HCT116 (cell line): ENCODE data around the gene KRTAP4-5. TPM values are rescaled to one million over a fixed set of nuclear protein-coding genes. Genes with fewer than 3 reads are reported as not detected.
"Not testable (repeated sequence)": the region's sequence is repeated elsewhere in the genome, so short reads cannot be mapped to it uniquely, and the experiment has no call there.

Source experiments
- ATAC-seq: fragments of 200-7000 bp; cut with Tn5 transposase; 2 replicates; pipeline ENCODE4 v1.9.1; 2020; ENCODE audit warnings: mild to moderate bottlenecking, moderate library complexity
- BruUV-seq: library from RNA; stranded (reverse); fragments of 400-500 nt; replicated peaks from 2 replicates; lab custom pipeline; 2021; lab: Mats Ljungman, UMichigan
- CTCF ChIA-PET: fragments of 300-600 bp; sonication (Branson Sonifier 250); formaldehyde crosslinking; loops from one replicate; lab custom pipeline; 2021; ENCODE audit warnings: antibody characterized with exemption; lab: Charles Lee
- POLR2A ChIA-PET: fragments of 300-600, 350-600 bp; sonication (Branson Sonifier 250); formaldehyde crosslinking; loops from one replicate; lab custom pipeline; 2021; ENCODE audit warnings: antibody characterized with exemption; lab: Charles Lee
- RAD21 ChIA-PET, 2 experiments: fragments of 300-600 bp; sonication (Branson Sonifier 250); formaldehyde crosslinking; loops; one replicate each; lab custom pipeline; 2023; ENCODE audit warnings: low total read pairs in 2 of 2; ENCODE audit not compliant: uncharacterized antibody in 2 of 2, unreplicated experiment in 2 of 2, low non-redundant PET in 1 of 2; lab: Charles Lee
- DNase-seq: peaks from one replicate; pipeline ENCODE4 v3.0.0-alpha.2; 2010; ENCODE audit warnings: low read depth, low spot score
- H2AFZ ChIP-seq: fragments of 200-600 bp; shearing (Covaris generic), sonication (generic); 2 replicates; pipeline ENCODE4 v1.6.1; 2017; ENCODE audit warnings: low read depth, mixed run types, mixed read lengths, antibody characterized with exemption, low read length; ENCODE audit not compliant: poor library complexity, severe bottlenecking
- H3K27ac ChIP-seq: 2 replicates; pipeline ENCODE4 v1.5.1; 2012; ENCODE audit warnings: low read depth, low read length
- H3K27me3 ChIP-seq: fragments of 200-600 bp; sonication (generic); 2 replicates; pipeline ENCODE4 v1.6.1; 2016; ENCODE audit warnings: mixed run types, low read length, mixed read lengths; ENCODE audit not compliant: insufficient read depth
- H3K36me3 ChIP-seq, 2 experiments: fragments of 200-500 bp in 1 of 2; fragments of 200-600 bp in 1 of 2; sonication (Bioruptor generic) in 1 of 2; sonication (generic) in 1 of 2; 2 replicates each; pipeline versions ENCODE4 v1.5.1 to v1.6.1; 2014 to 2016; ENCODE audit warnings: low read length in 2 of 2, inconsistent platforms in 1 of 2, mixed read lengths in 1 of 2, mixed run types in 1 of 2; ENCODE audit not compliant: insufficient read depth in 2 of 2, control insufficient read depth in 1 of 2
- H3K4me1 ChIP-seq, 2 experiments: fragments of 200-600 bp in 1 of 2; sonication (generic) in 1 of 2; 2 replicates each; pipeline versions ENCODE4 v1.5.1 to v1.6.1; 2012 to 2017; ENCODE audit warnings: low read length in 2 of 2, inconsistent platforms in 1 of 2, mild to moderate bottlenecking in 1 of 2, mixed read lengths in 1 of 2, mixed run types in 1 of 2, moderate library complexity in 1 of 2; ENCODE audit not compliant: insufficient read depth in 2 of 2, control insufficient read depth in 1 of 2
- H3K4me2 ChIP-seq: fragments of 200-600 bp; sonication (generic); 2 replicates; pipeline ENCODE4 v1.6.1; 2017; ENCODE audit warnings: mixed run types, low read length, mixed read lengths
- H3K4me3 ChIP-seq, 2 experiments: fragments of 200-600 bp in 1 of 2; sonication (generic) in 1 of 2; replicated peaks in 1 of 2; 2 replicates each; pipeline ENCODE4 v1.5.1; 2011 to 2016; ENCODE audit warnings: low read length in 2 of 2, control low read depth in 1 of 2, low read depth in 1 of 2, mild to moderate bottlenecking in 1 of 2, mixed read lengths in 1 of 2, mixed run types in 1 of 2
- H3K79me2 ChIP-seq: fragments of 200-600 bp; sonication (generic); 2 replicates; pipeline ENCODE4 v1.6.1; 2017; ENCODE audit warnings: mild to moderate bottlenecking, mixed run types, low read length, moderate library complexity, mixed read lengths; ENCODE audit not compliant: insufficient read depth
- H3K9ac ChIP-seq: fragments of 200-600 bp; sonication (generic); 2 replicates; pipeline ENCODE4 v1.6.1; 2016; ENCODE audit warnings: low read length, mixed read lengths
- H3K9me2 ChIP-seq: fragments of 200-600 bp; sonication (generic), shearing (Covaris generic); 2 replicates; pipeline ENCODE4 v1.6.1; 2017; ENCODE audit warnings: mixed run types, mild to moderate bottlenecking, moderate library complexity; ENCODE audit not compliant: insufficient read depth
- H3K9me3 ChIP-seq, 2 experiments: fragments of 200-500 bp in 1 of 2; fragments of 200-600 bp in 1 of 2; sonication (Bioruptor generic) in 1 of 2; sonication (generic) in 1 of 2; 2 replicates each; pipeline ENCODE4 v1.6.1; 2014 to 2017; ENCODE audit warnings: low read length in 2 of 2, mixed read lengths in 2 of 2, inconsistent platforms in 1 of 2, low read depth in 1 of 2, mild to moderate bottlenecking in 1 of 2, mixed run types in 1 of 2, moderate library complexity in 1 of 2; ENCODE audit not compliant: control insufficient read depth in 1 of 2, insufficient read depth in 1 of 2
- H4K20me1 ChIP-seq: fragments of 200-600 bp; sonication (generic), shearing (Covaris generic); 2 replicates; pipeline ENCODE4 v1.6.1; 2017; ENCODE audit warnings: mixed run types, mild to moderate bottlenecking, moderate library complexity; ENCODE audit not compliant: insufficient read depth
- intact Hi-C: fragments of 100-400 bp; cut with micrococcal nuclease; formaldehyde crosslinking; loops from 2 replicates; pipeline ENCODE4 v1.10.0; 2022
- total RNA-seq: library from RNA; stranded (reverse); gene quantifications from one replicate; pipeline ENCODE4 v1.2.1, GENCODE V29; 2021; ENCODE audit not compliant: unreplicated experiment
- TF ChIP-seq, protein P1 (sequence below): IDR thresholded peaks from 2 replicates; pipeline ENCODE4 v1.6.1; 2012

Gene KRTAP4-5
- total RNA-seq, 1 experiment from 2014 or later: not detected

DNA sequence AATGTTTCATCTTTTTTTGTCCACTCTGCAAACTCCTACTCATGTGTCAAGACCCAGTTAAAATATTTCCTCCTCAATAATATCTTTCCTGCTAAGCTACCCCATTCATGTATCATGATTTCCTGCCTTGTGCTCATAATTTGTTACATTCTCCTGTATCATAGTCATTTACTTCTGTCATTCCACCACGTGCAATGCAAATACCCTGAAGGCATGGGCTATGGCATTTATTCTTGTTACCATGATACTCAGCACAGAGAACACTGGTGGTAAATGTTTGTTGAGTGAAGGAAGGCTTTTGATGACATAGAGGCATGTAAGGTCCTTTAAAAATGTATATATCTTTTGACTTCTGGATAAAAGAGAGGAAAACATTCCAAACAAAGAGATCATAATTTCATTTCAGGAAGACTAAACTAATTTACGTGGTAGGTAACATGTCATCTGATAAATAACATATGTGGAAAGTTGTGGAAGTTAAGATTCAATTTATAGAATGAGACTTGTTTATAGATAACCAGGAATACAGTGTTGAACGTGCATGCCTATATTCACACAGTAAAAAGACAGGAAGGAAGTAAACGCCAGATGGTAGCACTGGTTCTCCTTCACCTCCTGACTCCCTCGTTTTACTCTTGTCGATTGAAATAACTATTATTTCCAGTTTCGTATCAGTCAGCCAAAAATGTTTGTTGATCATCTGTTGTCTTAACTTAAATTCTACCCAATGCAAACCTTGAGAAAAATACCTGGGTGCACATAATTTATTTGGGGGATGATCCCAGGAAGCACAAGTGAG, 49.7 kb downstream of the KRTAP4-5 start:
- ATAC-seq, intact Hi-C loops, H3K36me3 ChIP-seq, CTCF ChIA-PET, BruUV-seq, H2AFZ ChIP-seq, H4K20me1 ChIP-seq, H3K9me2 ChIP-seq, RAD21 ChIA-PET, H3K4me2 ChIP-seq, POLR2A ChIA-PET, H3K9me3 ChIP-seq, H3K4me3 ChIP-seq, H3K9ac ChIP-seq, H3K27me3 ChIP-seq, H3K27ac ChIP-seq, DNase-seq, H3K79me2 ChIP-seq: not testable (repeated sequence)
- peaks cover 9 to 39% of the 10 kb centered on the region in 2 experiments for H3K4me1 ChIP-seq
- TF ChIP-seq, protein P1, sequence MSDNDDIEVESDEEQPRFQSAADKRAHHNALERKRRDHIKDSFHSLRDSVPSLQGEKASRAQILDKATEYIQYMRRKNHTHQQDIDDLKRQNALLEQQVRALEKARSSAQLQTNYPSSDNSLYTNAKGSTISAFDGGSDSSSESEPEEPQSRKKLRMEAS: 0 out of 2 replicates have a peak, but pooled peaks have one; percentile 27

Other genes with a start within 250 kb of the KRTAP4-5 start
- 19.0 TPM for gene KRT23, start 212.2 kb downstream of the KRTAP4-5 start, total RNA-seq
- not detected for gene KRT39, start 182.9 kb downstream of the KRTAP4-5 start, total RNA-seq
- not detected for gene KRT40, start 165.5 kb downstream of the KRTAP4-5 start, total RNA-seq
- not detected for gene KRTAP3-3, start 155.7 kb downstream of the KRTAP4-5 start, total RNA-seq
- gene KRTAP3-2, start 149.9 kb downstream of the KRTAP4-5 start, total RNA-seq: not detected
- gene KRTAP3-1, start 140.7 kb downstream of the KRTAP4-5 start, total RNA-seq: not detected
- not detected for gene KRTAP1-5, start 122.6 kb downstream of the KRTAP4-5 start, total RNA-seq
- gene KRTAP1-4, start 119.6 kb downstream of the KRTAP4-5 start, total RNA-seq: not detected
- gene KRTAP1-3, start 115.0 kb downstream of the KRTAP4-5 start, total RNA-seq: not detected
- gene KRTAP1-1, start 108.4 kb downstream of the KRTAP4-5 start, total RNA-seq: not detected
- gene KRTAP2-1, start 102.5 kb downstream of the KRTAP4-5 start, total RNA-seq: not detected
- 1.2 TPM for gene KRTAP2-2, start 94.6 kb downstream of the KRTAP4-5 start, total RNA-seq
- 6.3 TPM for gene KRTAP2-3, start 89.7 kb downstream of the KRTAP4-5 start, total RNA-seq
- 0.76 TPM for gene KRTAP2-4, start 83.9 kb downstream of the KRTAP4-5 start, total RNA-seq
- gene KRTAP4-7, start 65.7 kb downstream of the KRTAP4-5 start, total RNA-seq: not detected
- not detected for gene KRTAP4-8, start 51.7 kb downstream of the KRTAP4-5 start, total RNA-seq
- not detected for gene KRTAP4-16, start 47.6 kb downstream of the KRTAP4-5 start, total RNA-seq
- not detected for gene KRTAP4-9, start 44.4 kb downstream of the KRTAP4-5 start, total RNA-seq
- not detected for gene KRTAP4-11, start 31.5 kb downstream of the KRTAP4-5 start, total RNA-seq
- gene KRTAP4-12, start 25.6 kb downstream of the KRTAP4-5 start, total RNA-seq: not detected
- gene KRTAP4-6, start 9.3 kb downstream of the KRTAP4-5 start, total RNA-seq: not detected
- gene KRTAP4-4, start 10.9 kb upstream of the KRTAP4-5 start, total RNA-seq: not detected
- not detected for gene KRTAP4-3, start 18.4 kb upstream of the KRTAP4-5 start, total RNA-seq
- gene KRTAP4-2, start 28.4 kb upstream of the KRTAP4-5 start, total RNA-seq: not detected
- gene KRTAP4-1, start 35.1 kb upstream of the KRTAP4-5 start, total RNA-seq: not detected
- not detected for gene KRTAP9-1, start 40.1 kb upstream of the KRTAP4-5 start, total RNA-seq
- gene KRTAP9-2, start 76.8 kb upstream of the KRTAP4-5 start, total RNA-seq: not detected
- gene KRTAP9-3, start 82.6 kb upstream of the KRTAP4-5 start, total RNA-seq: not detected
- not detected for gene KRTAP9-8, start 88.2 kb upstream of the KRTAP4-5 start, total RNA-seq
- gene KRTAP9-4, start 99.9 kb upstream of the KRTAP4-5 start, total RNA-seq: not detected
- gene KRTAP9-9, start 105.6 kb upstream of the KRTAP4-5 start, total RNA-seq: not detected
- not detected for gene KRTAP9-6, start 115.6 kb upstream of the KRTAP4-5 start, total RNA-seq
- not detected for gene KRTAP9-7, start 125.9 kb upstream of the KRTAP4-5 start, total RNA-seq
- gene KRTAP29-1, start 153.0 kb upstream of the KRTAP4-5 start, total RNA-seq: 0.22 TPM
- not detected for gene KRTAP16-1, start 159.5 kb upstream of the KRTAP4-5 start, total RNA-seq
- not detected for gene KRTAP17-1, start 165.9 kb upstream of the KRTAP4-5 start, total RNA-seq
- not detected for gene KRT33A, start 201.0 kb upstream of the KRTAP4-5 start, total RNA-seq
- gene KRT33B, start 220.0 kb upstream of the KRTAP4-5 start, total RNA-seq: not detected
- gene KRT34, start 232.5 kb upstream of the KRTAP4-5 start, total RNA-seq: not detected
- not detected for gene KRT31, start 247.8 kb upstream of the KRTAP4-5 start, total RNA-seq